SIG-M5 treated with dmso at 0.1 percent for 504 hours (cell line): ENCODE measurements around the gene UBE2L5.
"Not testable (repeated sequence)": the region's sequence is repeated elsewhere in the genome, so short reads cannot be mapped to it uniquely, and the experiment has no call there.

Source experiments
- DNase-seq: peaks from one replicate; lab custom pipeline; 2025; ENCODE audit not compliant: unreplicated experiment; lab: John Stamatoyannopoulos, UW

Gene UBE2L5

DNA sequence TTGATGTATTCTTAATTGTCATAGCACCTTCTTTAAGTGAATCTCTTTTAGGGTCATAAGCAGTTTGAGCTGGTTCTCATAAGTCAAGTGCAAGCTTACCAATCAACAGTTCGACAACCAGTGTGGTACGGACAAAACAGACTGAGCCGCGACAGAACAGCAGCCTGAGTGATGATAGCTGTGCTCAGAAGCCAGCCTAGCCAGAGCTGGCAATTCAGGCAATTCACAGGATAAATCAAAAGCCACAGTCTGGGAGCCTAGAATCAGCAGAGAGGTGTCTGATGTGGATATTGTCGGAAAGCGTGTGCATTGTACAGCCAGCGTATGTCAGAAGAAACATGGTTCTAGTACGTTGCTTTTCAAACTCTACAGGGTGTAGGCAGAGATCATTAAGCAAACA, 14.9 kb downstream of the UBE2L5 start:
- DNase-seq: no peak

DNA sequence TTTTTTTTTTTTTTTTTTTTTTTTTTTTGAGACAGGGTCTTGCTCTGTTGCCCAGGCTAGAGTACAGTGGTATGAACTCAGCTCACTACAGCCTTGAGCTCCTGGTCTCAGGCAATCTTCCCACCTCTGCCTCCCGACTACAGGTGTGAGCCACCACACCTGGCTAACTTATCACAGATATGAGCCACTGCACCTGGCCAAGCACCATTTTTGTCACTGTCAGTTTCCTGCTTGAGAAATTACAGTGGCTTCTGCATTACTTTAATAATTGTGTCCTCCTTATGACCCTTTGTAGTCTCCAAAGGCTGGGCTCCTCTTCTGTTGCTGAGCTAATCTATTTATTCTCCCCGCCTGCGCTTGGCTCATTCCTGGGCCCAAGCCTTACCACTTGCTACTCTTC, 16.0 kb downstream of the UBE2L5 start:
- no peak for DNase-seq

DNA sequence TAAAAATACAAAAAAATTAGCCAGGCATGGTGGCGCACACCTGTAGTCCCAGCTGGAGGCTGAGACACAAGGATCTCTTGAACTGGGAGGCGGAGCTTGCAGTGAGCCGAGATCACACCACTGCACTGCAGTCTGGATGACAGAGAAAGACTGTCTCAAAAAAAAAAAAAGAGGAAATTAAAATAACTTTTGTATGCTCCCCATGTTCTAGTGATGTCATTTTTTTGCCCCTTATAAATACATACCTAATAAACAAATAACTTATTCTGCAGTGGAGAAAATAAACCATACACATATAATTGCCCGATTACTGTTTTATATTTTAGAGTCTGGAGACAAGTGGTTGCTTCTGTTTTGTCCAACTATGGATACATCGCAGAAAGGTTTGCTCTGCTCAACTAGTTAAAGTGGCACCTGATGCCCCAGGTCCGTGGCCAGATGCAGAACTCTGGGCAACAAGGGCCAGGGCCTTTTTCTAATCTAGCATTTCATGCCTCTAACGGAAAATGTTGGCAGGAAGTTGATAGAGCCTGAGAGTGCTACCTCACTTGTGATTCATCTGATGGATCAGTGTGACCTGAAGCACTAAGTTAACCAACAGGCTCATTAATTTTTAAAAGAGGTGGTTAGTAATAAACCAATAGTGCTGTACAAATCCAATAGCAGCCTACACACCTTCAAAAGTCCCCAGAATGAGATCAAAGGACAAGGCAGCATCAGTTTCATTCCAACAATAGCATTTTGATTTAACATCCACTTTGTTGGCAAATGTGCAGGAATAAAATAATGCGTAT, 18.8 kb downstream of the UBE2L5 start:
- no peak for DNase-seq

DNA sequence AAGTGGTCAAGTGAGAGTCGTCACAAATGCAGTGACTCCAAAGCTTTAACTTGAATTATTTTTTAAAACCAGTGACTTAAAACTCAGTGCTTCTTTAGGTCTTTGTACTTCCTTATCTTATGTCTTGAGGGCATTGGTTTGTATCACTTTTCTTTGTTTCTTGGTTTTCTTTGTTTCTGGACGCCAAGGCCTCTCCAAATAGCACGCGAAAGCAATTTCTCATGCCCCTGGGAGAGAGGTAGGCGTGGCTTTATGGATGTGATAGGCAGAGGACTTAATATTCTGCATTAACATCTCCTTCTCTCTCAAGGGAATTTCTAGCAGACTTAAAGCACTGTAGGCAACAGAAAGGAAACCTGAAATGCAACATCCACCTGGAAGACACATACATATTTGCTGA, 20.6 kb downstream of the UBE2L5 start:
- DNase-seq: no peak

DNA sequence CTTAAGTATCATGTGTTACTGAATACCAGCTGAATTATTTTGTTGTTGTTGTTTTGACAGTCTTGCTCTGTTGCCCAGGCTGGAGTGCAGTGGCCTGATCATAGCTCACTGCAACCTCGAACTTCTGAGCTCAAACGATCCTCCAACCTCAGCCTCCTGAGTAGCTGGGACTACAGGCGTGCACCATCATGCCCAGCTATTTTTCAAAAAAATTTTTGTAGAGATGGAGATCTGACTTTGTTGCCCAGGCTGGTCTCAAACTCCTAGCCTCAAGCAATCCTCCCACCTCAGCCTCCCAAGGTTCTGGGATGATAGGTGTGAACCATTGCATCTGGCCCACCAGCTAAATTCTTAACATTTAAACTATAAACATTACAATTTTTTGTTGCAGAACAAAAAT, 21.2 kb downstream of the UBE2L5 start:
- not testable (repeated sequence) for DNase-seq

DNA sequence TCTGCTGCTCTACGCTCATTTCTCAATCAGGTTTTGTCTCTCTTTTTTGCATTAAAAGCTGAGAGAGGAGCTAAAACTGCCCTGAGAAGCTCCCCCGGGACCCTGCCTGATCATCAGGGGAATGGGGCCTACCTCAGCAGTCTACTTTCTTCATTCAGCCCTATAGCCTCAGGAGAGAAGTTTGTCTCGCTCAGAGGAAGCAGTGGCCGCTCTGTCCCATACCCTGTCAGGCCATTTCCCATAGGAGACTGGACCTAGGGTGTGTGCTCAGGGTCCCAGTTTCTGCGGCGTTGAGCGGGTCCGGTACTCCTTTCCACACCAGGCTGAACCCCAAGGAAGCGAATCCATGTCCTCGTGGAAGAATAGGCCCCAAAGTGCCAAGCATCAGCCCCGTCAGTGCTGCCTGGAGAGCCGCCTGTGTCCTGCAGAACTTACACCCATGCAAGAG, 21.7 kb downstream of the UBE2L5 start:
- no peak for DNase-seq

DNA sequence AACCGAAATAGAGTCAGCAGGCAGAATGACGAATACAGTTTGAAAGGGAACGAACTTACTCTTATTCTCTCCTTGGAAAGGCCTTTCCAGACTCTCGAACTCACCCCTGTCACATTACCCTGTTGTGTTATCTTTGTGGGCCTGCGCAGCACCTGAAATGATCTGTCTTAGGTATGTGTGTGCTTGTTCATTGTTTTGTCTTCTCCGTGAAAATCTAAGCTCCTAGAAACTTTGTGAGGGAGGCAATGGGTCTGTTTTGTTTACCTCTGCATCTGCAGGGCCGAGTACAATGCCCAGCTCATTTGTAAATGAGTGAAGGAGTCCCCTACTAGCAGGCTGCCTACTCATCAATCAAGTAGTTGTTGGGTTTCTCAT, 23.8 kb downstream of the UBE2L5 start:
- DNase-seq: no peak

DNA sequence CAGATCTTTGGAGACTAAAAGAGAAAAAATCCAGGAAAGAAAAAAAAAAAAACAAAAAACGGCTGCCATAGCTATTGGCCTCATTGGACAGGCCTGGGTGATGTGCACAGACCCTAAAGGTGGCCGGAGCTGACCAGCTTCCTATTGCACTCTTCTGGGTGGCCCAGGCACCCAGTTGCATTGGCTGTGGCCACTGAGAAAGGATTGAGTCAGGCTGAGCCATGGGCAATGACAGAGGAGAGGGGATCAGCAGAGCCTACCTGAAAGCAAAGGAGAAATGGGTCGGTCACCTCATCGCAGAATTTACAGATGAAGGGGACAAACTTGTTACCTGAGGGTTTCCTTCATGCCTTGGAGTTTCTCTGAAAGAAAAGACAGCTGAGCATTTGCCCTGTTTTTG, 26.1 kb downstream of the UBE2L5 start:
- no peak for DNase-seq

DNA sequence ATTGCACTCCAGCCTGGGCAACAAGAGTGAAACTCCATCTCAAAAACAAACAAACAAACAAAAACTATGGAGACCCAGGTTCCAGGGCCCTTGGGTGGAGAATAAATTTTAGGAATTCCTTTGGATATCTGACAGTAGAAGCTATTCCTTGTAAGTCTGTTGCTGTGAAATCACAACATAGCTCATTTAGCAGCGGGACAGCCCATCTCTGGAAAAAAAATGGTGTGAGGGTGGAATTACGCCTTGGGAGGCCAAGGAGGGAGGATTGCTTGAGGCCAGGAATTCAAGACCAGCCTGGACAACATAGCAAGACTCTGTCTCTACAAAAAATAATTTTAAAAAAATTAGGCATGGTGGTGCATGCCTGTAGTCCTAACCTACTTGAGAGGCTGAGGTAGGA, 27.8 kb downstream of the UBE2L5 start:
- no peak for DNase-seq

DNA sequence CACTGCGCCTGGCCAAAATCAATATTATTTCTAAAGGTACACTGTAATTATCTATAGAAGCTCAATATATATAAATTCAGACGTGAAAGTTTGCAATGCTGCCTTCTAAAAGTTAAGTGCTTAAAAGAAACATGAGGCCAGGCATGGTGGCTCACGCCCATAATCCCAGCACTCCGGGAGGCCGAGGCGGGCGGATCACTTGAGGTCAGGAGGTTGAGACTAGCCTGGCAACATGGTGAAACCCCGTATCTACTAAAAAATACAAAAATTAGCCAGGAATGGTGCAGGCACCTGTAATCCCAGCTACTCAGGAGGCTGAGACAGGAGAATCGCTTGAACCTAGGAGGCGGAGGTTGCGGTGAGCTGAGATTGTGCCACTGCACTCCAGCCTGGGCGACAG, 29.2 kb downstream of the UBE2L5 start:
- not testable (repeated sequence) for DNase-seq

DNA sequence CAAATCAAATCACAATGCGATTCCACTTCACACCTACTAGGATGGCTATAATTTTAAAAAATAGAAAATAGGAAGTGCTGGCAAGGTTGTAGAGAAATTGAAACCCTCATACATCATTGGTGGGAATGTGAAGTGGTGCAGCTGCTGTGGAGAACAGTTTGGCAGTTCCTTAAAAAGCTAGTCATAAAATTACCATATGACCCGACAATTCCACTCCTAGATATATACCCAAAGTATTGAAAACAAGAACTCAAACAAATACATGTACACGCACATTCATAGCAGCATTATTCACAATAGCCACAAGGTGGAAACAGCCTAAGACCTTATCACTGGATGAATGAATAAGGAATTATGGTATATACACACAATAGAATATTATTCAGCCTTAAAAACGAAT, 31.4 kb downstream of the UBE2L5 start:
- DNase-seq: peak; percentile 32

DNA sequence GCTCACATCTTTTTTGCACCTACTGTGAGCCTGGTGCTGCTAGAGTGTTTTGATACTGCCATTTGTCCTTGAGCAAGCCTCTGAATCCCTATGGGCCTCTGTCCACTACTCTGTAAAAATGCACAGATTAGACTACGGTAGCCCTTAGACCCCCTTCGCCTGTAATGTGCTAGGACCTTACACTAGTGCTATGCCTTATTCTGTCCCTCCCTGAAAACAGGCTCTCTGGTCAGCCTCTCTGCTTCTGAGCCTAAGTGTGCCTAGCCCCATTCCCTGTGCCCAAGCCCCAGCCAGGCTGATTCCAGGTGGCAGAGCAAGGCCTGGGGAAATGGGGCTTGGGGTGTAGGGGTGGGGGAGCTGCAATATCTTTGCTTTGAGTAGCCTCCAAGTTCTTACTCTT, 32.7 kb downstream of the UBE2L5 start:
- no peak for DNase-seq

DNA sequence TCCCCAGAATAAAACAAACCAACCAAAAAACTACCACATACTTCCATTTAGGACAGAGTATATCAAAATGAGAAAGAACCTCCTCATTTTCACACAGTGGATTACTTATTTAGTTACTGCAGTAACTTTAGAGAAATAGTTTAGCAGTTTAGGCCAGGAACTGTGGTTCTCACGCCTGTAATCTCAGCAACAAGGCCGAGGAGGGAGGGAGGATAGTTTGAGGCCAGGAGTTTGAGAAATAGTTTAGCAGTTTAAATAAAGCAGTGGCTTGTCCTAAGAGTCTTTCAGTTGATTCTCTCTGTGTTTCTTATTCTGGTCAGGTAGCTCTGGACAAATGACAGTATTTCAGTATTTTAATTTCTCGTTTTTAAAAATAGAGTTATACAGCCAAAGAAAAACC, 34.0 kb downstream of the UBE2L5 start:
- no peak for DNase-seq

DNA sequence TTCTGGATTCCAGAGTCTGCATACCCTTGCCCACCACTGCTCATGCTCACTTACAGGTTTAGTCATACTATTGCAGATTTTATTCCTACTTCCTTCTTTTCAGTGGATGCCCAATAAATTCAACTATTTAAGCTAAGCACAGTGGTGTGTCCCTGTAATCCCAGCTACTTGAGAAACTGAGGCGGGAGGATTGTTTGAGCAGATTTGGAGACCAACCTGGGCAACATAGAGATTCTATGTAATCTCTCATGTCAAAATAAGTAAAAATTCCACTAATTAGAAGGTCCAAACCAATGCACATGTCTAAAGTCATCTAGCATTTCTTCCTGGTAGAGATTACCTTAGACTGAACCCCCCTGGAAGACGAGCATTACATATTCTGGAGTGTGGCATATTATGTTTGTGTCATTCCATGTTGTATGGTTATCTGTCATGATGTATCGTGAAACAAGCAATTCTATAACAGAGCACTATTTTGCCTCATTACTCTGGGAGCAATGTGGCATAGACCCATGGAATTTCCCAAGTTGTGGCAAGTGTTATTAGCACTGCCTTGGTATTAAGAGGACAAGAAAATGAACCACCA, 35.1 kb downstream of the UBE2L5 start:
- DNase-seq: no peak

DNA sequence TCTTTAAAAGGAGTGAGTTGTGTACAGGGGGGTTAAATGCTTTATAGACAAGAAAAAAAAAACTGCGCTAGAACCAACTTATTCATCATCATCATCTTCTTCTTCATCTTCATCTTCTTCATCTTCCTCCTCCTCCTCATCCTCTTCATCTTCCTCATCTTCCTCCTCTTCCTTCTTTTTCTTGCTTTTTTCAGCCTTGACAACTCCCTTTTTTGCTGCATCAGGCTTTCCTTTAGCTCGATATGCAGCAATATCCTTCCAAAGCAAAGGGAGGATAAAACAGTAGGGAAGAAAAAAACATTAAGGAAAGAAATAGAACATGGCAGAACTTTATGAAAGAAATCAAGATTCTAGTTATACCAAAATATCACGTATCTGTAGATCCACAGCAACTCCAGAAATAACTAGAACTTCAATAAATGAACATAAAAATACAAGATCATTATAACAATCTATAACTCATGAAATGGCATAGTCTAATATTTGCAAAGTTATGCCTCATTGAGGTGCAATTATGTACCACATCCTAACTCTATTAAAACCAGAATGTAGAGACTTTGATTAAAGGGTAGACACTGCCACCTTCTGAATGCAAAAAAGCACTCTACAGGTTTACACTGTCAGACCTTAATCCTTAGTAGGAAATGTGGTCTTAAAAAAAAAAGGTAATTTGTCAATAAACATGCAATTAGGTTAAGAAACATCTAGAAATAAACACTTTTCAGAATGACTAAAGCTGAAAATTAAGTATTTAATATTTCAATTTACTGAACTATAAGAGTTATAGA, 39.2 kb downstream of the UBE2L5 start:
- DNase-seq: not testable (repeated sequence)

DNA sequence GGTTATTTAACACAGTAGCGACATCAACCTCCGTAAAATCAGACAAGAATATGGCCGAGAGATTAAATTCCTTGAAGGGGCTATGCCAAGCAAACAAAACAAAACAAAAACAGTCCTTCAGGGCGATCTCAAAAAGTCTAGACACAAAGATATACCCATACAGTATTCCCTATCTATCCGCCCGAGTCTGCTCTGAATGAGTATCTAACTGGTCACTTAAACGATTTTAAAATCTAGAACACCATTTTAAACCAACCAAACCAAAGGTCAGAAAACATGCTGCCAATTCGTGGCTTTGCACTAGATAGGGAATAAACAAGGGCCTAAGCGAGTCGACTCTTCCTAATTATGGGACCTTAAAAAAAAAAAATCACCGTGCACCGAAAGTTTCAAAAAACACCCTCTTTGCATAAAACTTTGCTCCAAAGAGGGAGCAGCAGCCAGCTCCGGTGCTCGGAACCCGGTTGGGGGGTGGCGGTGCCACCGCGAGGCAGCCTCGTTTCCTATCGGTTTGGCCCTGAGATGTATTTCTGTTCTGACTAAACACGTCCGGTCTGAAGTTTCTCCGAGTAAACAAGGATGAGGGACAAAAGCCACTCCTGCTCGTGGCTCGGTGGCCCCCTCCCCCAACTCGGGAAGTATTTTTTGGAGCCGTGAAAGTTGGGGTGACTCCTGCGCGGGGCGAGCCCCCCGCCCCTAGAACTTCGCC, 41.6 kb downstream of the UBE2L5 start:
- DNase-seq: peak; percentile 60

DNA sequence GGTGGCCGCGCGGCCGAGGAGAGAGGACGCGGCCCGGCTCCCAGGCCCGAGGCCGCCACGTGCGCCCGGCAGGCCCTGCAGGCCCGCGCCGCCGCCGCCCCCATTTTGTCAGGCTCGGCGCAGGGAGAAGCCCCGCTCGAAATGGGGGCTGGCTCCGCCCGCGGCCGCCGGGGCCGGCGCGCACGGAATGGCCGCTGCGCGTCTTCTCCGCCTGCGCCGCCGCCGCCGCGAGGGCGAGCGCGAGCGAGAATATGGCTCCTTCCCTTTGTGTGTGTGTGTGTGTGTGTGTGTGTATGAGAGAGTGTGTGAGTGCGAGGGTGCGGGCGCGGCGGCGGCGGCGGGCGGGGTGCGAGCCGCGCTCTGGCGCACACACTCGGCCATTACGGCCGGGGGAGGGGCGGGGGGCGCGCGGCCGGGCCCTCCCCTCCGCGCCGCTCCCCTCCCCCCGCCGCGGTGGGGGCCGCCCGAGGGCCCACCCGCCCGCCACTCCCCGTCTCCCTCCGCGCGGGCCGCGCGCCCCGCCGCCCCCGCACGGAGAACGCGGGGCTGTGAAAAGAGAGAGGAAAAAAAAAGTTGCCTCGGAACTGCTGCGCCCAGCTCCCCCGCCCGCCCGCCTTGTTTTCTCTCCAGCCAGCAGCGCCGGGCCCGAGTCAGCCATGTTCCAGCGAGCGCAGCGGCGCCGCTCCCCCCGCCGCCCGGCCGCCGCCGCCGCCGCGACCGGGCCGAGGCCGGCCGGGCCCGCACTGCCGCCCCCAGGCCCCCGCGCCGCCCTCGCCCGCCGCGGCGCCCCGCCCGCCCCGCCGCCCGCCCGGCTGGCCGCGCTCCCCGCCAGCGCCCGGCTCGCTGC, 42.4 kb downstream of the UBE2L5 start:
- peak; percentile 65 for DNase-seq

DNA sequence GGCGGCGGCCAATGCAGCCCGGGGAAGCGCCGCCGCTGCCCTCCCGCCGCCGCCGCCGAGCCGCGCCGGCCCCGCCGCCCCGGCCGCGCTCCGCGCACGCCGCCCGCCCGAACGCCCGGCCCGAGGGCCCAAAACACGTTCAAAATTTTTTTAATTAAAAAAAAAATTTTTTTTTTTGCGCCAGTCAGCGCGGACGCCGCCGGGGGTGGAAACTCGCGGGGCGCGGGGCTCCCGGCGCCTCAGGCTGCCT, 43.0 kb downstream of the UBE2L5 start:
- no peak for DNase-seq

DNA sequence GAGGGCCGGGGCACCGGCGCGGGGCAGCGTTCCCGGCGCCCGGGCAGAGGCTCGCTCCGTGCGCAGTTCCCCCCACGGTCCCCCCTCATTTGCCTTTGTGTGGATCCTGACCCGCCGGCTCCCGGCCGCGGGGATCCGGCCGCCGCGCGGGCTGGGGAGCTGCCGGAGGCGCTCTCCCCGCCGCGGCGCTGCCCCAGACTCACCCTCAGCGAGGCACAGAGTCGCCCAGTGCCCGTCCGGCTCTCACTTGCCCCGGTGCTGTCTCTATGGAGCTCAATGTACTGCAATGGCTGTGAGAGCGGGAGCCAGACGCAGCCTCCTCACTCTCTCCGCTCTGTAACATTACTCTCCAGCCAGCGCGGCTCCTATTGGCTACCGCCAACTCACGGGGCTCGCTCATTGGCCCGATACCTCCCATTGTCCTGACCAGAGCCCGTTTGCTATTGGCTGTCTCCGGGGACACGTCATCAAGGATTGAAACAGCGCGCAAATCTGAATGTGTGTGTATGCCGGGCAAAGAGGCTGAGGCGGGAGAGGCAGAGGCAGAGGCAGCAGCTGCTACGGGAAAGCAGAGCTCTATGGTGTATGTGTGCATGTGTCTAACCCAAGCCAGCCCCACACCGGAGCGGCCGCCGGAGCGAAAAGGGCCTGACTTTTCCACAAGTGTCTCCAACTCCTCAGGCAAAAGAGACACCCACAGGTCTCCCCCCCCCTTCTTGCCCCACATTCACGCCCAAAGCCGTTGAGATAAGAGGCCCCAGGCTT, 43.5 kb downstream of the UBE2L5 start, which contains the start of gene HMGB1:
TSS of gene HMGB1 (minus strand) at position 344 of the 765 bp plus-strand sequence. CDS start 2,256 bp downstream, outside the sequence.
- DNase-seq: peak; percentile 99

DNA sequence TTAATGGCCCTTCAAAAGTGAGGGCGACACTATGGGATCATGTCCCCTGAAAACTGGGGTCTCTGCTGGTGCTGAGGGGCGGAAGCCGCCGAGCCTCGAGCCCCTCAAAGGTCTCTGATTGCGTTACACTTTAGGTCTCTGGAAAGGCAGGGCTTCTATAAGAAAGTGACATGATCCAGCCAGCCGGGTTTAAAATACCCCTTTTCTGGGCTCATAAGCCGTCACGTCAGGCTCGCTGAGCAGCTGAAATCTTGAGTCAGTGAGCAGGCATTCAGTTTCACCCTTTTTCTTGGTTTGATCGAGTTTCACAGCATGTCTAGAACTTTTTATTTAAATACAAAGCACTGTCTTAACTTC, 44.0 kb downstream of the UBE2L5 start:
- DNase-seq: peak; percentile 69
